DOHH2 (cell line): ENCODE data around the gene MSL2.

Experiments used
- EZH2phosphoT487 ChIP-seq: fragments of 200-600 bp; sonication (generic); IDR thresholded peaks from 2 replicates; pipeline ENCODE4 v1.6.1; 2017; ENCODE audit warnings: borderline replicate concordance, mild to moderate bottlenecking, antibody characterized with exemption, low read length, moderate library complexity, mixed read lengths
- TF ChIP-seq, protein P1 (sequence below): fragments of 200-600 bp; sonication (generic); IDR thresholded peaks from one replicate; pipeline ENCODE4 v1.5.1; 2014; ENCODE audit warnings: antibody characterized with exemption, mild to moderate bottlenecking, low read depth, low read length; ENCODE audit not compliant: poor library complexity, severe bottlenecking

DNA sequence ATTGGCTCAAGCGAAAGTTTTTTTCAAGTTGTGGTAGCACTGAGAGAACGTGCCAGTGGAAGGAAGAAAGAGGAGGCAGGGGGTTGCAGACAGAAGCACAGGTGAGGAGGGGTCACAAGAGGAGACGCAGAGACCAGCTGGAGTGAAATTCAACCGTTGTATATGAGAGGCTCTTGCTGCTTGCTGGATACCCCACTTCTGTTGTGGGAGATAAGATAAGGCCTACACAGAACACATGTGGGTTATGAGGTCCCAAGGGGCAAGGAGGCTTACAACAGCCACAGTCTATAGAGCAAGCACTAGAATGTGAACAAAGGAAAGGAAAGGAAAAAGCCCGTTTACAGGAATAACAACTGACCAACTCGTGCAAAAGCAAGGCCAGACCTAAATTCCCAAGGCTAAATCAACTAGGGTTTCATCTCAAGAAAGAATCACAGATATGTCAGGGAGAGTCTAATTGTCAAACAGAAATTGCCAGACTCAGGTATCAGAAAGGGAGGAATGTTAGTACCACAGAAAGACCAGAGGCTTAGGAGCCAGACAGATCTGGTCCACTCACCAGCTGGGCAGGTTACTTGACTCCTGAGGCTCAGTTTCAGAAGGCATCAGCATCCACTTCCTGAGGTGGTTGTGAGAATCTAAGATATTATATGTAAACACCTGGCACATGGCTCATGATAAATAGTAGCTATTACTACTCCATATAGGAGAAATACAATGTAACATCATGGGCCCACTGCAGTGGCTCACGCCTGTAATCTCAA lies 60.9 kb downstream of the MSL2 start:
- TF ChIP-seq, protein P1, sequence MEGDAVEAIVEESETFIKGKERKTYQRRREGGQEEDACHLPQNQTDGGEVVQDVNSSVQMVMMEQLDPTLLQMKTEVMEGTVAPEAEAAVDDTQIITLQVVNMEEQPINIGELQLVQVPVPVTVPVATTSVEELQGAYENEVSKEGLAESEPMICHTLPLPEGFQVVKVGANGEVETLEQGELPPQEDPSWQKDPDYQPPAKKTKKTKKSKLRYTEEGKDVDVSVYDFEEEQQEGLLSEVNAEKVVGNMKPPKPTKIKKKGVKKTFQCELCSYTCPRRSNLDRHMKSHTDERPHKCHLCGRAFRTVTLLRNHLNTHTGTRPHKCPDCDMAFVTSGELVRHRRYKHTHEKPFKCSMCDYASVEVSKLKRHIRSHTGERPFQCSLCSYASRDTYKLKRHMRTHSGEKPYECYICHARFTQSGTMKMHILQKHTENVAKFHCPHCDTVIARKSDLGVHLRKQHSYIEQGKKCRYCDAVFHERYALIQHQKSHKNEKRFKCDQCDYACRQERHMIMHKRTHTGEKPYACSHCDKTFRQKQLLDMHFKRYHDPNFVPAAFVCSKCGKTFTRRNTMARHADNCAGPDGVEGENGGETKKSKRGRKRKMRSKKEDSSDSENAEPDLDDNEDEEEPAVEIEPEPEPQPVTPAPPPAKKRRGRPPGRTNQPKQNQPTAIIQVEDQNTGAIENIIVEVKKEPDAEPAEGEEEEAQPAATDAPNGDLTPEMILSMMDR = no peak
- no peak for TF ChIP-seq EZH2phosphoT487
